Stimulated activated CD4-positive, alpha-beta T cell treated with anti-CD3 and anti-CD28 coated beads, Interleukin-1b, Interleukin-23, amount 100 ng/mL, for 24 hours (primary cell): ENCODE results near the gene HOMER2.
A peak's percentile ranks its signal among the peaks of the same experiment; 100 is the strongest.
"Not testable (repeated sequence)": the region's sequence is repeated elsewhere in the genome, so short reads cannot be mapped to it uniquely, and the experiment has no call there.

Source experiments
- DNase-seq, 4 experiments: peaks; one replicate each; pipeline ENCODE4 v3.0.0-alpha.2; 2020; ENCODE audit warnings: low read depth in 4 of 4, low spot score in 1 of 4

HOMER2 gene

GRCh38 chr15:82865981-82866380 lies 86.5 kb downstream of the HOMER2 start:
- DNase-seq, result not testable (repeated sequence)

- DNase-seq, result not testable (repeated sequence)
Measured at GRCh38 chr15:82865581-82865980, 86.9 kb downstream of the HOMER2 start.

- DNase-seq, result no peak
Measured at GRCh38 chr15:82864967-82865366, 87.6 kb downstream of the HOMER2 start.

- no peak for DNase-seq
Measured at GRCh38 chr15:82862886-82863285, 89.6 kb downstream of the HOMER2 start.

- no peak for DNase-seq
Measured at GRCh38 chr15:82858932-82859331, 93.6 kb downstream of the HOMER2 start.

- DNase-seq, result no peak
Measured at GRCh38 chr15:82856397-82857170, 95.9 kb downstream of the HOMER2 start.

- no peak for DNase-seq
Measured at GRCh38 chr15:82855286-82856100, 97.0 kb downstream of the HOMER2 start.

- no peak for DNase-seq
Measured at GRCh38 chr15:82854554-82854953, 98.0 kb downstream of the HOMER2 start.

GRCh38 chr15:82852941-82853561 lies 99.5 kb downstream of the HOMER2 start:
- DNase-seq, result no peak

GRCh38 chr15:82851981-82852511 lies 100.5 kb downstream of the HOMER2 start:
- no peak for DNase-seq

GRCh38 chr15:82851306-82851850 lies 101.1 kb downstream of the HOMER2 start:
- DNase-seq, result no peak

- DNase-seq, result no peak
Measured at GRCh38 chr15:82850731-82851130, 101.8 kb downstream of the HOMER2 start.

GRCh38 chr15:82849556-82850512 lies 102.7 kb downstream of the HOMER2 start:
- peak in 2 of 4 experiments; percentile 8 to 32 for DNase-seq

- DNase-seq, result no peak
Measured at GRCh38 chr15:82848241-82848993, 104.1 kb downstream of the HOMER2 start.

GRCh38 chr15:82847703-82848102 lies 104.8 kb downstream of the HOMER2 start:
- no peak for DNase-seq

- DNase-seq, result no peak
Measured at GRCh38 chr15:82846621-82847020, 105.9 kb downstream of the HOMER2 start.

GRCh38 chr15:82845686-82846085 lies 106.8 kb downstream of the HOMER2 start:
- no peak for DNase-seq

- DNase-seq, result no peak
Measured at GRCh38 chr15:82843566-82843965, 109.0 kb downstream of the HOMER2 start.

- no peak for DNase-seq
Measured at GRCh38 chr15:82840166-82840565, 112.4 kb downstream of the HOMER2 start.
